GM21367 (cell line): ENCODE results near the gene DLG4.
"Not testable (repeated sequence)": the region's sequence is repeated elsewhere in the genome, so short reads cannot be mapped to it uniquely, and the experiment has no call there.

Source experiments
- ATAC-seq: cut with Tn5 transposase; IDR thresholded peaks from one replicate; pipeline ENCODE4 v1.9.1; 2021; ENCODE audit not compliant: unreplicated experiment

The DLG4 gene

DNA sequence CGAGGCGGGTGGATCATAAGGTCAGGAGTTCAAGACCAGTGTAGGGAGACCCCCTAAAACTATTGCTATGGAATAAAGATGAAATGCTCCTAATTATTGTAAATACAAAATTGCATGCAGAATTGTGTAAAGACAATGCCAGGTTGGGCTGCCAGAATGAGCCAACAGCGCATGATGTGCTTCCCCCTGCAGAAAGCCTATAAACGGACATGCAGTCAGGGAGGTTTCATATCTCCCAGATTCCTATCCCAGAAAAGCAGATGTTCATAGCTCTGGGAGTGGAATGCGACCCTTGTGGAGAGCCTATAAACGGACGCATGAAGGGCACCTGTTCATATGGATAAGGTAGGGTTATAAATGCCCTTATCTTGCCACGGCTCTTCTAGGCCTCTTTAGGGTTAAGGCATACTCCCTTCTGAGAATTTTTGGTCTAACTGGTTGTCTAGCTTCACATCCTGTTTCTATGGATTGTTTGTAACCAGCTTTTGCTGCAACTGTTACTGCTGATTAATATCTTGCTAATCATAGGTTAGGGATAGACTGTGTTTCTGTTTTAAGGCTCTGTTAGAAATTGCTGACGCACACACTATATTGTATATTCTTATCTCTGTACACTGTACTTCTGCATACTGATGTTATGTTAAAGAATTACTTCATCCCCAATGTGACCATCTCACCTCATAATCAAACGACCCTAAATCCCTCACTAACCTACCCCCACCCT is 50.6 kb downstream of the DLG4 start:
- ATAC-seq, result not testable (repeated sequence)

DNA sequence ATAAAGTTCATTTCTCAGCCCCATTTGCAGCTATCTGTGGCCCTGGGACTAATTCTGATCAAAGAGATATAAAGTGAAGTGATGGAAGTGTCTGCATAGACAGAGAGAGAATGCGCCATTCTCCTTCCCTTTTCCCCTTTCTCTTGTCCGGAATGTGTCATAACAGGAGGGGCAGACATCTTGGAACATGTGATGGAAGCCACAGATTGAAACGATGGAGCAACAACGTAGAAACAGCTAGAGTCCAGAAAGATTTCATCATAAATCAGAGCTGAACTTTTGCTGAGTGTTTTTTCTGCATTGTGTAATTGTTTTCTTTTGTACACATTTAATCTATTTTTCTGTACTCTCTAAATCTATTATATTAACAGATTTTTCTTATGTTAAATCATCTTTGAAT is 51.8 kb downstream of the DLG4 start:
- no peak for ATAC-seq

DNA sequence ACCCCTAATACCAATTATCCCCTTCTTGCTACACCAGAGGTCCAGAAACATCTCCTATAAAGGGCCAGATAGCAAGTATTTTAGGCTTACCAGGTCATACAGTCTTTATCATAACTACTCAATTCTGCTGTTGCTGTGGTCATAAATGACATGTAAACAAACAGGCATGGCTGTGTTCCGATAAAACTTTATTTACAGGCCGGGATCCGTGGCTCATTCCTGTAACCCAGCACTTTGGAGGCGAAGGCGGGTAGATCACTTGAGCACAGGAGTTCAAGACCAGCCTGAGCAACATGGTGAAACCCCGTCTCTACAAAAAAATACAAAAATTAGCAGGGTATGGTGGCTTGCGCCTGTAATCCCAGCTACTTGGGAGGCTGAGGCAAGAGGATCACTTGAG is 52.8 kb downstream of the DLG4 start:
- ATAC-seq, result no peak

GRCh38 chr17:7159571-7159970 is 60.1 kb downstream of the DLG4 start:
- ATAC-seq, result not testable (repeated sequence)

GRCh38 chr17:7158424-7158823 is 61.2 kb downstream of the DLG4 start:
- ATAC-seq, result not testable (repeated sequence)

DNA sequence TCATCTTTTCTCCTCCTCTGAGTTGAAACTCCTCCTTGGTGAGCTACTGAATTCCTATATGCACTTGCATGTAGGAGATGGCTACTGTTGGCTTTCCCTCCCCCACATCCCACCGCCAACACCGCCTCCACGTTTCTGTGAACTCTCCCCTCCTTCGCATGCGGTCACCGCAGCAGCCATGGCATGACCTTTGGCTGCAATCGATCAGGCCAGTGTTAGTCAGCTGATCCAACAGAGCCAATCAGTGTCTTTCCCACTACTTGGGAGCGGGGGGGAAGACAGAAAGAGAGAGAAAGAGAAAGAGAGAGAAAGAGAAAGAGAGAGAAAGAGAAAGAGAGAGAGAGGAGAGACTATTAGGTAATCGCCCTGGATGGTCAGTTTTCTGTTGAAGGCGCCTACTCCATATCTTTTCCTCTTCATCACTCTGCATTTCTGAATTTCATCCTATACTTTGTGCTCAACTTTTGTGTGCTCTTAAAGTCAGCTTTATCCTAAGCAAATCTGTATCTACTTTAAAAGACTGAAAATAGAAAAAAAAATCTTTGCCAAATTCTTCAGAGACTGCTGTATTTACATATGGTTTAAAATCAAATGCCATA is 63.2 kb downstream of the DLG4 start:
- ATAC-seq, result no peak

DNA sequence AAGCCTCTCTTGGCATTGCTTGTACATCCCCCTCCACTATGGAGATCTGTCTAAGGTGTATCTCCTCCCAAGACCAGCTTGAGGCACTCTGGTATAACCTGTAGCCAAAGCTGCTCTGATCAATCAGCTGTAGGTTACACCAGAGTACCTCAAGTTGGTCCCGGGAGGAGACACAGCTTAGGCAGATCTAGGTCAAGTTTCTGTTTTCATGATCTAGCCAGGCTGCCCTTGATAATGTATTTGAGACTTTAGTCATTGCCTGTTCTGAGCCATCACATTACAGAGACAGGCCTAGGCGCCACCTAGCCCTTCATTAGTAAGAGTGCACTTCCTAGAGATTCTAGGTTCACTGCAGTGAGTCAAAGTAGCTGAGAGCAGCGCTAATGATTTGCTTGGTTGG is 71.9 kb downstream of the DLG4 start:
- no peak for ATAC-seq

DNA sequence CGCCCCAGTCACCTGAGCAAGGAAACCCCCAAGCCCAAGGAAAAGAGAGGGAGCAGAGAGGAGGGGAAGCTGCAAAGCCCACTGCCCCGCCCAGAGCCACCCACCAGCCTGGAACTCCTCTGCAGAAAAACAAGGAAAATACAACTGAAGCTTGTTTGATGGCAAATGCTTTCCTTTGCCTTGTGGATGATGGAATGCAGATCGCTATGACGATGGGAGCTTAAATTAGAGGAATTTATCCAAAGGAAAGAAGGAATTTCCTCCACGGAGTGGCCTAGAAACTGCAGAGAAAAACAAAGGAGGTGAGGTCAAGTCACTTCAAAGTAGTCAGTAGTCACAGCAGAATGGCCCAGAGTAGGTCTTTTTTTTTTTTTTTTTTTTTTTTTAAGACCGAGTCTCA is 73.5 kb downstream of the DLG4 start:
- no peak for ATAC-seq

DNA sequence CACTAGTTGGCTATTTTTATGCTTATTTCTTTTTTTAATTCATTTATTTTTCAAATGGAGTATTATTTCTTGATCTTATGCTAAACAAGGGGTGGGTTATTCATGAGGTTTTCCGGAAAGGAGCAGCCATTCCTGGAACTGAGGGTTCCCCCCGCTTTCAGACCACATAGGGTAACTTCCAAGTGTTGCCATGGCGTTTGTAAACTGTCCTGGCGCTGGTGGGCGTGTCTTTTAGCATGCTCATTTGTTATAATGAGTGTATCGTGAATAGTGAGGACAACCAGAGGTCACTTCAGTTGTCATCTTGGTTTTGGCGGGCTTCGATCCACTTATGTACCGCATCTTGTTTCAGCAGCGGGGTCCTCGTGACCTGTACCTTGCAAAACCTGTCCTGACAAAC is 75.4 kb downstream of the DLG4 start:
- no peak for ATAC-seq

- ATAC-seq, result no peak
Measured at GRCh38 chr17:7141824-7142223, 77.8 kb downstream of the DLG4 start.

GRCh38 chr17:7139400-7139799 is 80.2 kb downstream of the DLG4 start:
- no peak for ATAC-seq

DNA sequence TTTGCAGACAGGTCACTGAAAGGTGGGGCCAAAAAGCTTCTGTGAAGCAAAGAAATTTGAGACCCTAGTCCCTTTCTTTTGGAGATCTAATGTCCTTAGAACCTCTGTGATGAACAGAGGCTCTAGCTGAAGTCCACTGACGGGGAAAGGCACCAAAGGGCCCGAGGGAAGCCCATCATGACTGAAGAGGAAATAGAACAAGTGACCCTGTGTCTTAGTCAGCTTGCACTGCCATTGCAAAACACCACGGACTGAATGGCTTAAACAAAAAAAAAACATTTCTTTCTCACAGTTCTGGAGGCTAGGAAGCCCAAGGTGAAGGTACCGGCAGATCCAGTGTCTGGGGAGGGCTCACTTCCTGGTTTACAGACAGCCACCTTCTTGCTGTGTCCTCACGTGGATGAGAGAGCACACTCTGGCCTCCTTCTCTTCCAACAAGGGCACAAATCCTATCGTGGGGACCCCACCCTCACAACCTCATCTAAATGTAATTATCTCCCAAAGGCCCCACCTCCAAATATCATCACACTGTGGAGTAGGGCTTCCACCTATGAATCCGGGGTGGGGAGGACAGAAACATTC is 80.7 kb downstream of the DLG4 start:
- ATAC-seq, result no peak

- ATAC-seq, result no peak
Measured at GRCh38 chr17:7137171-7137943, 82.3 kb downstream of the DLG4 start.
